SIG-M5 (cell line): Measurements from ENCODE around the gene G3BP1.
"Not testable (repeated sequence)": the region's sequence is repeated elsewhere in the genome, so short reads cannot be mapped to it uniquely, and the experiment has no call there.

ENCODE experiments used
- DNase-seq: peaks from one replicate; lab custom pipeline; 2025; lab: John Stamatoyannopoulos, UW

The G3BP1 gene

DNA sequence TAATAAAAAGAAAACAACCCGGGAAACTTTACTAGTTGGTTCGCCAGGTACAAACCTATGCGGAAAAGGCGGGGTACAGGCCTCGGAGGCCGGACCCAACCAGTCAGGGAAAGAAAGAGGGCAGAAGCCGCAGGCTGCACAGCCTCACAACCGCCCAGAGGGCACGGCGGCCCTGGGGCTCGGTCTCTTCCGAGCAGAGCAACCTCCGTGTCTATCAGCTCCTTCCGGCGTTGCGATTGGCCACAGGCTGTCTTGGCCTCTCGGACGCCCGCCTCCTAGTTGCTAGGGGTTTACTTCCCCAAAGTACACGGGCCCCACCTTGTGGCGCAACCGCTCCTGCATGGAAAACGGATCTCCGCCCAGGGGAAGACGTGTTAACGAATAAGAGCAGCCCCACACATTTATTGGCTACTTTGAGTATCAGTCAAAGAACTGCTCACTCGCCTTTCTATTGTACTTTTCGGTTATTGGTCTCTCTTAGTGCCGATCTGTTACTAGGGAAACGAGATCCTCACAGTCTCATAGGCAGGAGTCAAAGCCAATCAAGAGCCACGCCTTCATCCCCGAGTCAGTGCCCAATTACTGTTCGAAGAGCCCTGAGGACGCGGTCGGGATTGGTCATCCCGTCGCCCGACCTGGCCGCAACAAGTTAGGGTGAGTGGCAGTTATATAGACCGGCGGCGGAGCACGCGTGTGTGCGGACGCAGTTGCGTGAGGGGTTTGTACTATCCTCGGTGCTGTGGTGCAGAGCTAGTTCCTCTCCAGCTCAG lies at the start of gene G3BP1:
Gene G3BP1 (plus strand): TSS at position 696 of the 770 bp plus-strand sequence. CDS start 14,667 bp downstream, outside the sequence.
- DNase-seq = peak; percentile 100

DNA sequence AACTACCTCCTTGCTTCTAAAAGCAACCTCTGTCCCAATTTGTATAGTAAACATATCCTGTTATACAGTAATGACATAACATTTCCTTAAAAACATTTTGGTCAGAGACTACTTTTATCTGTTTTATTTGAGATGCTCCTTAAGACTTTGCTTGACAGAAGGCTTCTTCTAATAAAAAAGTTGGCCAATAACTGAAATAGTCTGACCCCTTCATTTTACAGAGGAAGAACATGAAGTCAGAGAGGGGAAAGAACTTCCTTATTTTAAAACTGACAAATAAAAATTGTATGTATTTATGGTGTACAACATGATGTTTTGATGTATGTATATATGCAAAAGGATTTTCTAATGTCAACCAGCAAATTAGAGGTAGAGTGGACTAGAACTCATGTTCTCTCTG lies 49.2 kb upstream of the G3BP1 start:
- no peak for DNase-seq

GRCh38 chr5:151724360-151724759 lies 47.4 kb upstream of the G3BP1 start:
- DNase-seq = no peak

DNA sequence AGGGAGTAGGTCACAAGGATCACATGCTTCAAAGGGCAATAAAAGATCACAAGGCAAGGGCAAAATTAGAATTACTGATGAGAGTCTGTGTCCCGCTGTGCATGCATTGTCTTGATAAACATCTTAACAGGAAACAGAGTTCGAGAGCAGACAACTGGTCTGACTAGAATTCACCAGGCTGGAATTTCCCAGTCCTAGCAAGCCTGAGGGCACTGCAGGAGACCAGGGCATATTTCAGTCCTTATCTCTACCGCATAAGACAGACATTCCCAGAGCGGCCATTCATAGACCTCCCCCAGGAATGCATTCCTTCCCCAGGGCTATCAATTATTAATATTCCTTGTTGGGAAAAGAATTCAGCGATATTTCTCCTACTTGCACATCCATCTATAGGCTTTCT lies 42.2 kb upstream of the G3BP1 start:
- not testable (repeated sequence) for DNase-seq

GRCh38 chr5:151730381-151730780 lies 41.4 kb upstream of the G3BP1 start:
- DNase-seq = no peak

GRCh38 chr5:151733358-151734063 lies 38.2 kb upstream of the G3BP1 start:
- no peak for DNase-seq

DNA sequence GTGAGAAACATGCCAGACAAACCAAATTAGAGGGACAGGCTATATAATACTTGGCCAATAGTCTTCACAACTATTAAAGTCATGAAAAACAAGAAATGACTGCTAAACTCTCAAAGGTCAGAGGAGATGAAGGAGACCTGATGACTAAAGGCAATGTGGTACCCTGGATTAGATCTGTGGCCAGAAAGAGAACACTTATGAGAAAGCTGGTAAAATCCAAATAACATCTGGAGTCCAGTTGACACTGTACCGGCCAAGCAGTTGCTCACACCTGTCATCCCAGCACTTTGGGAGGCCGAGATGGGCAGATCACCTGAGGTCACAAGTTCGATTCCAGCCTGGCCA lies 37.7 kb upstream of the G3BP1 start:
- no peak for DNase-seq

DNA sequence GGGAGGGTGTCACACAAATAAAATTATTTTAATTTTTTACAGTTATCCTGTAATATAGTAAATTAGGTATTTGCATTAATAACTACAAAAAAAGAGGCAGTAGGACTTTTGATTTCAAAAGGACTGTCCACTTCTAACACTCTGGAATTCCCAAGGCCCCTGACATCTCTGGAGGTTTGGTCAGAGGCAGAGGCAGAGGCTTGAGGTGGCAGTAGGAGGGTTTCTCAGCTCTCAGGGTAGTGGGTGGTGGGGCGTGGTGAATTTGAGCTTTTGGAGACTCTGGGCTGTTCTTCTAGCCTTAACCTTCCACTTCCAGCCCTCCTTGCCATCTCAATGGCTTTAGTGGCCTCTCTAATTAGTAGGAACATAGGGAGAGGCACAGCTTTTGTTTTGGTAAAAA lies 36.1 kb upstream of the G3BP1 start:
- no peak for DNase-seq

DNA sequence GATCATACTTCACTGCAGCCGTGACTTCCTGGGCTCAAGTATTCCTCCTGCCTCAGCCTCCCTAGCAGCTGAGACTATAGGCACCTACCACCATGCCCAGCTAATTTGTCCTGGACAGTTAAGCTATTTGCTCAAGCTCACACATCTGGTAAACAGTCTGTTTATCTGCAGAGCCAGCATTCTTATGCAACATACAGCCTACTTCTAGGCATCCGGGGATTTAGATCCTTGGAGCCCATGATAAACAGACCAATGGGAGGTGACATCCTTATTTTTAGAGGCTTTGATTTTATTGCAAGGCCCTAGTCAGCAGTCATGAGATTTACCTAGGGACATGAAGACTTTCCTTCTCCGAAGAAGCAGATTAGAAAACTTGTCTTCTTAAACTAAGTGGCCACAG lies 34.3 kb upstream of the G3BP1 start:
- DNase-seq = no peak

DNA sequence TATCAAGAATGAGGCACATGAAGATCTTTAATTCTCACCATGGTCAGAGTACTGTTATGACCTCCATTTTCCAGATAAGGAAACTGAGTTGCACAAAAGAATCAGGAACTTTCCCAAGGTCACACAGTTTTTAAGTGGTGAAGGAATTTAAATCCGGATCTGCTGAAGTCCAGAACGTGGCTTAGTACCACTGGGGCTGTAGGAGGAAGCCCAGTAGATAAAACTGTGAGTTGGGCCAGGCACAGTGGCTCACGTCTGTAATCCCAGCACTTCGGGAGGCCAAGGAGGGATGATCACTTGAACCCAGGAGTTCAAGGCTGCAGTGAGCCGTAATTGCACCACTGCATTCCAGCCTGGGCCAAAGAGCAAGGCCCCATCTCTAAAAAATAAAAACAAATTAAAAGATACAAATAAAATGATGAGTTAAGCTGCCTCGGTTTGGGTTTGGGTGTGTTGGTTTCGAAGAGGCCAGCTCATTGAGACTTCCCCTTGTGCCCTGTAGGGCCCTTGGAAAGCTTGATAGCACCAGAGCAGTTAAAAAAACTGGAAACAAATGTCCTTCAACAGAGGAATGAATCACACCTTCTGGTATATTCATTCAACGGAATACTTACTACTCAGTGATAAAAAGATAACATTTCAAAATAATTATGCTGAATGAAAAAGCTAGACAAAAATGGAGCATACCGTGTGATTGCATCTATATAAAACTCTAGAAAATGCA lies 33.5 kb upstream of the G3BP1 start:
- no peak for DNase-seq

DNA sequence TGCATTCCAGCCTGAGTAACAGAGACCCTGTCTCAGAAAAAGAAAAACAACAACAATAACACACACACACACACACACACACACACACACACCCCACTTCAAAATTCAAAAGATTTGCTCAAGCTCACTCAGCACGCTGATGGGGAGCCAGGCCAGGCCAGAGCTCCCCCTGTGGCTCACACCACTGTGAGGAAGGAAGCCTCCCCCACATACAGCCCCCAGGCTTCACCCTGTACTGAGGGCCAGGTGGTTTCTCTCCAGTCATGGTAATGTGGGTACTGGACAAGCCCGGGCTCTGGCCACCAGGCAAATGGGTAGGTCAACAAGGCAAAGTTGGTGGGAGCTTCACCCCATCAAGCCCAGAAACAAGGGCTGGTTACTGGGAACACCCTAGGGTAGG lies 32.4 kb upstream of the G3BP1 start:
- DNase-seq = no peak

GRCh38 chr5:151739939-151740335 lies 31.8 kb upstream of the G3BP1 start:
- no peak for DNase-seq

DNA sequence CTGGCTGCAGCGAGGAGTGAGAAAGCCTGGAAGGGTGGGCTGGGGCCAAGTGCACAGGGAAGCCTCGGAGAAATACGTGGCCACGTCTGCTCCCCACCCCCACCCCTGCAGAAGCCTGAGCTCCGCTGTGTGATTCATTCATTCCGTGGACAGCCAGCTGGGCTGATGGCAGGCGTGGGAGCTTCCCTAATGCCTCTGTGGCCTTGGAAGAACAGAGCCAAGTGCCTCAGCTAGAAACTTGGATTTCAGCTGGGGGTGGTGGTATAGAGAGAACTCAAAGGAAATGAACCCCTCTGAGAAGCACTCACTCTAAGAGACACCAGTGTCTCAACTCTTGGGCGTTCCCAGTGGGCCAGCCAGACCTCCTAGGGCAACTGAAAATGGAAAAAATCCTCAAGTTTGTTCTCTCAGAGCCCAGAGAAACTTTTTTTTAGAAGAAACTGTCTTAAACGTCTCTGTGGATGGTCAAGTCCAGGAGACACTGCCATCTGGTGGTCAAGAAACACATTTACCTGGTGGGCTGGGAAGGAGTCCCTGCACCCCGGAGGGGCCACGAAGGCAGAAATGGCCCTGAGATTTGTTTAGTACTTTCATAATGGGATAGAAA lies 31.3 kb upstream of the G3BP1 start:
- DNase-seq = no peak

- DNase-seq = no peak
Measured at GRCh38 chr5:151740958-151741373, 30.8 kb upstream of the G3BP1 start.

DNA sequence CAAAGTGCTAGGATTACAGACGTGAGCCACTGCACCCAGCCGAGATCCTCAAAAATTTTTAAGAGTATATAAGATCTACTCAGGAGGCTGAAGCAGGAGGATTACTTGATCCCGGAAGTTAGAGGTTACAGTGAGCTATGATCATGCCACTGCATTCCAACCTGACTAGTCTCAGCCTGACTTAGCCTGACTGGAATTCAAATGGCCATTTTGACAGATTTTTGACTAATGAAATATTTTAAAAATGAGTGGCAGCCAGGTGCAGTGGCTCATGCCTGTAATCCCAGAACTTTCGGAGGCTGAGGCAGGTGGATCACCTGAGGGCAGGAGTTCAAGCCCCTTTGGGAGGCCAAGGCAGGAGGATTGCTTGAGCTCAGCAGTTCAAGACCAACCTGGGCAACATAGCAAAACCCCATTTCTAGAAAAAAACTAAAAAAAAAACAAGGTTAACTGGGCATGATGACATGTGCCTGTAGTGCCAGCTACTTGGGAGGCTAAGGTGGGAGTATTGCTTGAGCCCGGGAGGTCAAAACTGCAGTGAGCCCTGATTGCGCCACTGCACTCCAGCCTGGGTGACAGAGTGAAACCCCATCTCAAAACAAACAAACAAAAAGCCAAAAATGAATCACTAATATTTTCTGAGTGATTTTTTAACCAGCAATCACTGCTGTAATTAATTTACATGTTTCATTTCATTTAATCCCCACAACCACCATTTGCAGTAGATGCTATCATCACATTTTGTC lies 29.9 kb upstream of the G3BP1 start:
- no peak for DNase-seq

- no peak for DNase-seq
Measured at GRCh38 chr5:151742870-151743294, 28.9 kb upstream of the G3BP1 start.

- DNase-seq = no peak
Measured at GRCh38 chr5:151743530-151743929, 28.2 kb upstream of the G3BP1 start.

GRCh38 chr5:151745071-151745705 lies 26.6 kb upstream of the G3BP1 start:
- no peak for DNase-seq

DNA sequence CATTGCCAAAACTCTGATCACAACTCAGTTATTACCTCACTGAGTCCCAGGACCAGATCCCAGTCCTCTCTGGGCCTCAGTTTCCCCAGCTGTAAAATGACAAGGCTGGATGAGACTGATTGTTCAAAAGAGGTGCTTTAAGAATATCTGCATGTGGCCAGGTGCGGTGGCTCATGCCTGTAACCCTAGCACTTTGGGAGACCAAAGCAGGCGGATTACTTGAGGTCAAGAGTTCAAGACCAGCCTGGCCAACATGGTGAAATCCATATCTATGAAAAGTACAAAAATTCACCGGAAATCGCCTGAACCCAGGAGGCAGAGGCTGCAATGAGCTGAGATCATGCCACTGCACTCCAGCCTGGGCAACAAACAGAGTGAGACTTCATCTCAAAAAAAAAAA lies 21.6 kb upstream of the G3BP1 start:
- DNase-seq = no peak

- DNase-seq = no peak
Measured at GRCh38 chr5:151751091-151751490, 20.7 kb upstream of the G3BP1 start.

GRCh38 chr5:151751593-151751992 lies 20.2 kb upstream of the G3BP1 start:
- DNase-seq = no peak
